HG02642 (cell line): ENCODE measurements around the gene MAFG.

ENCODE experiments used
- ATAC-seq: cut with Tn5 transposase; IDR thresholded peaks from one replicate; pipeline ENCODE4 v1.9.1; 2021; ENCODE audit warnings: mild to moderate bottlenecking; ENCODE audit not compliant: unreplicated experiment, poor library complexity

Gene MAFG

DNA sequence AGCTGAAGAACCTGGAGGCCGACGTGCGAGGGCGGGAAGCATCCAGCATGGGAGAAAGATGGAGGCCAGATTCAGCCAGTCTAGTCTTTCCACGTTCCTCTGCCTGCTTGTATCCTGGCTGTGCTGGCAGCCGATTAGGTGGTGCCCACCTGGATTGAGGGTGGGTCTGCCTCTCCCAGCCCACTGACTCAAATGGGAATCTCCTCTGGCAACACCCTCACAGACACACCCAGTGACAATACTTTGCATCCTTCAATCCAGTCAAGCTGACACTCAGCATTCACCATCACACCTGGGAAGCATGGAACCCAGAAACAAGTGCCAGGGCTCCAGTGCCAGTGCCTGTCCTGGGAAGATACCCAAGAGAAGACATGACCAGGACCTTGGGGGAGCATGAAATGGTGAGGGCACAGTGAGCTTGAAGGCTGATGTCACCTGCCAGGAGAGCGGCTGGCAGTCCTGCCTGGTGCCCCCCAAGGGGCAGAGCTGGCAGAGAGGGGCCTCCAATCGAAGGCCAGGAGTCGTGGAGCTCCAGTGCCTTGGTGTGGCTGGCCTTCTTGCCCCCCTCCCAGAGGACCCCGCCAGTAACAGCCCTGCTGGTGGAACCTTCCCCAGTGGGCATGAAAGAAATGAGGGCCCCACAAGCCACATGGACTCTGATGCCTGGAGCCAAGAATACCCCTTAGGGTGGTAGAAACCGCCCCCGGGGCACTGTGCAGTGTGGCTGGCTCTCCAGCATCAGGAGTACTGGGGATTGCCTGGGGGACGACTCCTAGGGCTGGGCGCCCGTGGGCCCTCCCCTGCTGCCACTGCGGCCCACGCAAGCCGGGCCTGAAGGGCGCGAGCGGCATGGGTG, 26.1 kb downstream of the MAFG start:
- no peak for ATAC-seq

DNA sequence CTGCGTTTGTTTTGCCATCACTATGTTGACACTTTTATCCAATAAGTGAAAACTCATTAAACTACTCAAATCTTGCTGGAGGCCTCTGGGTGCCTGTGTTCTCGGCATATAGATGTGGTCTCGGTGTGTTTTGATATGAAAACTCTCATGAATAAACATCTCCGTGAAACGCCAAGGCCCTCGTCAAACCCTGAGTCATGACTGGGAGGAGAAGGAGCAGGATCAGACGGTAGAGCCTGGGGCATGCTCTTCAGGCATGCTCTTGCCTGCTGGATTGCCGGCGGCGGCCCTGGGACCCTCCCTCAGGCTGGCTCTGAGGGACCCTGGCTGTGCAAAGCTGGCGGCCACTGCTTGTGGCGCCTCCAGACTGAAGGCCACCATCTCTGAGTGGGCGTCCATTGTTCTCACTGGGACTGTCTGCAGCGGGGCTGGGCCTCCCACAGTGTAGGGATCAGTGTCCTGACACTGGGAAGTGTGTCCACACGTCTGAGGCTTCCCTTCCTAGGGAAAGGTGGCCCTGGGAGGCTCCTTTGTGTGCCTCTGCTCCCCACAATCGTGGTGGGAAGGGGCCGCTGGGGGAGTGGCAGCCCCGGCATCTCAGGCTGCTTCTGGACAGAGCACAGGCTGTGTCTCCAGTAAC, 27.2 kb downstream of the MAFG start:
- no peak for ATAC-seq

DNA sequence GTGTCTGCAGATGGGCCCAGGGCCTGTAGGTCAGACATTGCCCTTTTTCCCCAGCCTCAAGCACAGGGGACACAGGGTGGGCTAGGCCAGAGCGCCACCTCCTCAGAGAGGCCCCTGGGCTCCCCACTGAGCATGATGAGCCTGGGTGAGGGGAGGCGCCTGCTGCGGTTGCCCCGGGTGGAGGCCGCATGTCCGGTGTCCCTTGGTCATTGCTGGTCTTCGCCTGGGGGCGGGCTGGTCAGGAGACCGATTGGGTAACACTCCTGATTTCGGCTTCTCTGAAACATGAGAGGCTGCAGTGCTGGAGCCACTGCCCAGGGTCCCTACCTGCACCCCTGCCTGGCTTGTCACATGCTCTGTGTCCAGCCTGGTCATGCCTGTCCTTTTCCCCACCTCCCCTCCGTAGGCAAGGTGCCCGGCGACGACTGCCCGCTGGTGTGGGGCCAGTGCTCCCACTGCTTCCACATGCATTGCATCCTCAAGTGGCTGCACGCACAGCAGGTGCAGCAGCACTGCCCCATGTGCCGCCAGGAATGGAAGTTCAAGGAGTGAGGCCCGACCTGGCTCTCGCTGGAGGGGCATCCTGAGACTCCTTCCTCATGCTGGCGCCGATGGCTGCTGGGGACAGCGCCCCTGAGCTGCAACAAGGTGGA, 27.9 kb downstream of the MAFG start:
- ATAC-seq = no peak

DNA sequence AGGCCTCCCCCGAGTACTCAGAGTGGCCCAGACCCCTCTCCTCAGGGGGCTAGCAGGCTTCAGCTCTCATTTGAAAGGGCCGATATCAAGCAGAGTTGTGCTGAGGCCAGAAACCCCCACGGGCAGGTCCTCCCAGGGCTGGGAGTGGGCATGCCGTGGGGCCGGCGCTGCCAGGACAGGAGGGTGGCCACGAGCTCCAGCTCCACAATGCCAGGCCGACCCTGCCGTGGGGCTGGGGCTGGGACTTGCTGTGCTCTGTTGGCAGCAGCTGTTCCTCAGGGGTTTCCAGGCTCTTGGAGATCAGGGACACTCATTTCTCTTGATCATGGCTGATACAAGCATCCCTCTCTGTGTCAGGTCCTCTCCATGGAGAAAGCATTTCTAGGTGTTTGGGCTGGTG, 28.6 kb downstream of the MAFG start:
- no peak for ATAC-seq

DNA sequence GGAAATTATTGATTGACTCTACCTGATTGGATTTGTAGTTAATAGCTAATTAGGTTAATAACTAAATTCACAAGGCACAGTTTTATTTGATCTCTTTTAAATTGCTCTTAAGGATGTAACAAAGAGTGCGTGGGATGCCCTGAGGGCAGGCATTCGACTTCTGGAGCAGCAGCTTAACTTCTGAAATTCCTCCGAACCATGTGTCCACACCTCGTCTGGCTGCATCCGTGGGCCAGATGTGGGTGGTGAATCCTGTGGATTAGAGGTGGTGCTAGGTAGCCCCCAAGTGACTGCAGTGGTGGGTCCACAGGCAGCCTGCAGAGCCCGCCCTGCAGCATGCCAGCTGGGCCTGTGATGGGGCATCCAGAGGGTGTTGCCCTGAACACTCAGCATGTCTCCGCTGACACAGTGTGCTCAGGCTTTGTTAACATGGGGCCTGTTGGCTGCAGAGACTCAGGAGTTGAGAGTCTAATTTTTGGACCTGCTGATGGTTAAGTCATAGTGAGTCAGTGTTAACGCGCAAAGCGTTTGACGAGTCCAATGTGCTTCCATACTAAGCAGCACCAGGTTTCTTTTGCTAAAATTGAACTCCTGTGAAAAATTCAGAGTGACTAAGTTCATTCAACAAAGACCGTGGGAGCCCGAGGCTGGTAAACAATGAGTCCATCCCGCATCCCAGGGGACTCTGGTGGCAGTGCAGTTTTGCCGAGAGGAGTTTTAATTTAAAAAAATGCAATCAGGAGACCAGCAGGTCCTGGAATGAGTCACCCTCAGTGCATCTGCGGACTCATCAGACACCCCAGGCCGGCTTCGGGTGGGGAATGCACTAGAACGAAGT, 29.3 kb downstream of the MAFG start:
- no peak for ATAC-seq

DNA sequence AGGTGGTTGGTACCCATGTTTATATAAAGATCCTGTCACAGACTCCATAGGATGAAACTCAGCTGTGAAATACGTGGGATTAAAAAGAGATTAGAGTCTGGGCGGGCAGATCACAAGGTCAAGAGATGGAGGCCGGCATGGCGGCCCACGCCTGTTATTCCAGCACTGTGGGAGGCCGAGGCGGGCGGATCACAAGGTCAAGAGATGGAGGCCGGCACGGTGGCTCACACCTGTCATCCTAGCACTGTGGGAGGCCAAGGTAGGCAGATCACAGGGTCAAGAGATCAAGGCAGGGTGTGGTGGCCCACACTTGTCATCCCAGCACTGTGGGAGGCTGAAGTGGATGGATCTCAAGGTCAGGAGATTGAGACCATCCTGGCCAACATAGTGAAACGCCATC, 32.1 kb downstream of the MAFG start:
- no peak for ATAC-seq

DNA sequence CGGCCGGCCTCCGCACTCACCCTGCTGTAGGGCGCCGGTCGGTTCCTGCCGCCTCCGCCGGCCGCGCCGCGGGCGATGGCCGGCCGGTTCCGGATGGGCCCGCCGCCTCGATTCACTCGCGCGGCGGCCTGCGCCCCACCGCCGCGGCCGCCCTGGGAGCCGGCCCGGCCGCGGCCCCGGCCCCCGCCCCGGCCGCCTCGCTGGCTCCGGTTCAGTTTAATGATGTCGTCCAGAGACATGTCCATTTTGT, 36.3 kb downstream of the MAFG start:
- no peak for ATAC-seq

DNA sequence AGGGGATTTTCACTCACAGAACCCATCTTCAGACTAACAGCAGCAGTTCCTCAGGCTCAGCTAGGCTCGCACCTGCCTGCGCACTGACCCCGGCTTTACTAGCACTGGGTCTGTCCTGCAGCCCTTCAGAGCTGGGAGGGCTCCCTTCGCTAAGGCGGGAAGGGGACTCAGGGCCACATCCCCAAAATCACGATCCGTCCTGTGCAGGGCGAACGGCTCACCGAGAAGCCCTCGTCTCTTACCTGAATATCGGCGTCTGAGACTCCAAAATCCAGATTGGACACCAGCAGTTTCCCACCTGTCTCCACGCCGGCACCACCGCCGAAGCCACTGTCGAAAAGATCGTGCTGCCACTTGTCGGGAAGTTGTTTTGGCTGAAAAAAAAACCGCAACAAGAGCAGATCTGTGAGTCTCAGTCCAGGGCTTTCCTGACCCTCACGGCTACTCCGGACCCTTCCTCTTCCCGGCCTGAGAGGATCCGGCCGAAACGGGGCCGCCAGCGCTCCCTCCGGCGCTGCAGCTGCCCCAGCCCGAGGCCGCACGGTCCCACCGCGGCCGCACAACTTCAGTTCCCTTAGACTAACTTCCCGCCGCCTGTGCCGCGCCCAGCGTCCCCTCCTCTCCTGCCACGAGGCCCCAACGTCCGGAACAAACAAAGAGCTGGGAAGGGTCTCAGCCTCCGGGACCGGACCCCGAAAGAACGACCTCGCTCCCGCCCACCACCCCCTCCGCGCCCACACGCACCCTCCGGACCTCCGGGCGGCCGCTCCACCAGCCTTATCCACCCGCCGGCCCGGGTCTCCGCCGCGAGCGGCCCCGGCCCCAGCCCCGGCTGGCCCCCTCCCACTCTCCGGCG, 36.9 kb downstream of the MAFG start:
- peak; percentile 20 for ATAC-seq

DNA sequence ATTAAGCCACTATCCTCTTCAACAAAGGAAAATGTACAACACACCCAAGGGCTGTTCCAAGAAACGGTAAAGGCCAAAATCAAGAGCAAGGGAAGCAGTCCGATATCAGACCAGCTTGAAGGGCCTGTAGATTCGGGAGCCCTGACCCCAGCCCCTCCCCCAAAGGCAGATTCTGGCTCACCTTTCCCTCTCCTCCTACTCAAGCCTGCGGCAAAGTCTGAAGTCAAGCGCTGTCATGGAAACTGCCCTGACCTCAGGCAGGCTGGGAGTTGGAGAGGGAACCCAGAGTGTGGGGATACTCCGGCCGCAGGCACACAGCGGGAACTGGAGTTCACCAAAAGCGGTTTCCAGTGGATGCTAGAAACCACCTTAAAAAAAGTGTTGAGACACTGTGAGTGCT, 37.9 kb downstream of the MAFG start:
- no peak for ATAC-seq

DNA sequence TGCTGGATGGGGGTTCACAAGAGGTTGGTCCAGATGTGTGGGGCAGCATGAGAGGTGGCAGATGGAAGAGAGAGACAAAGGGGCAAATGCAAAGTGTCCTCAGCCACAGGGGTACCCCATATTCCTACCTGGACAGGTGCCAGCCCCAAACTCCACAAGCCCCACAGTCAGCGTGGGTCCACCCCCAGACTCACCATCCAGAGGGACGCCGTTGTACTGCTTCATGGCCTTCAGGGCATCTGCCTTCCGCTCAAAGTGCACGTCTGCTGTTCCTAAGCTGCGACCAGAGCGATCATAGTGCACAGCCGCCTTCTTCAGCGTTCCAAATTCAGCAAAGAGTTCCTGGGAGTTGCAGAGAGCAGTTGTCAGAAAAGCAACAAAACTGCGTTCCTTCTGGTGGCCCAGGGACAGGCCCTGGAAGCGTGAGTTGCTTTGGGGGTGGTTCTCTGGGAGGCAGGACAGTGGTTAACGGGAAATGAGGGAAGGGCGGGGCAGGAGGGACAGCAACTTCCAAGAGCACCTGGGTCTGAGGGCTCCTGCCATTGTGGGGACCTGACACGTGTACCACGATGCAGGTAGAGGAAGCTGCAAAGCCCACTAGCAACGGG, 38.4 kb downstream of the MAFG start:
- ATAC-seq = no peak

DNA sequence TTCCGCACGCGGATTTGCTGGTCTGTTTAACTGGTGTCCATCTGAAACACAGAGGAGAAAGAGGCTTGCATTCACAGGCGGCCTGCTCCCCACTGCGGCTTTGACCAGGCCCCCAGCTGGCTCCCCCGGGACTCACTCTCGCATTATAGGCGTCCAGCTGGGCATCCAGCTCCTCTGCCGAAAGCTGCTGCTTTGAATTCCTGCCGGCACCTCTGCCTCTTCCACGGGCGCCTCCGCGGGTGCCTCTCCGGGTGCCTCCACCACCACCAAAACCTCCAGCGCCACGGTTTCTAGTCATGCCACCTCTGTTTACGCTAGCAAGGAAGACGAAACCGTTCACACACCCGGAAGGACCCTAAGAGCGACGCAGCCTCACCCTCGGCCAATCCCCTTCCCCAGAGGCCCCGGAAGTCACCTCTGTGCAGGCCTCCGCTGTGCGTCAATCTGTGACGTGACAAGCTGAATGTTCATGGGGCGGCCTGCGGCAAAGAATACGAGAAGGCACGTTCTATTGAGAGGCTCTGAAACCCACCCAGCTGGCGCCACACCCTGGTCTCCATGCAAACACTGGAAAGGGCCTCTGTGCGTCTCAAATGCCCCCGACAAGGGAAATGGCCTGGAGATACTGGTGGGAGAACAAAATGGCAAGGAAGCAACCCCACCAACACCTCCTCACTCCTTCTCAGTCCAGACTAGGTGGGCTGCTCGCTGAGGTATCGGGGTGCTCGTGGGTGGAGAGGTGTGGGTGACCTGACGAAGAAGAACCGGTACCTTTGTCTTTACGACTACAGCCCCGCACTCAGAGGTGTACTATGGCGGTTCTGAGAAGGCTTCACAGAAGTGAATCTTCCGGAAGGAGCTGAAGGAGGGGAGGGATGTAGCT, 39.2 kb downstream of the MAFG start:
- no peak for ATAC-seq

DNA sequence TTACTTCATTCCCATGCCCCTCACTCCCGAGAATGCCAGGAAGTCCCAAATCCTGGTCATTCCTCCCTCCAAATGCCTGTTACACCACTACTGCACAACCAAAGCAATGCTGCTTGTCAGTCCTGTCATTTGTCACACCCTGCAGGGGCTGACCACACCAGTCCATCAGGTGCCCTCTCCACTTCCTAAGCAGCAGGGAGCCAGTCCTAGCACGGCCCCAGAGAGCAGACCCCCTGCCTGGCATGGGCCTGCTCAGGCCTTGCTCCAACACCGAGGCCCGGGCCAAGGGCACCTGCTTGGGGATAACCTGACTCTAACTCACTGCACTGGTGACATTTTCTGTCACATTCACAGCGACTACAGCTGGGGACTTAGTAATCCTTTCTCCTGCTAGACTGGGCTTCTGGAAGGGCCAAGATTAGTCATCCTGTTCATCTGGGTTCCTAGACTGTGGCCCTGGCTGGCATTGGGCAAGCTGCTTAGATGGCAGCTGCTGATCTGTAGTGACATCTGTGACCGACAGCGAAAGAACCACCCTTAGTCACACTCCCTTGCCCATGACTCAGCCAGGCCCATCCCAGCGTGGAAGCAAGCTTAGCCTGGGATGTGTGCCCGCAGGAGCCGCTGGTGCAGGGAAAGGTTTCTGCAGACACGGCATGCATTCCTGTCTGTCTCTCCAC, 41.5 kb downstream of the MAFG start:
- ATAC-seq = no peak

DNA sequence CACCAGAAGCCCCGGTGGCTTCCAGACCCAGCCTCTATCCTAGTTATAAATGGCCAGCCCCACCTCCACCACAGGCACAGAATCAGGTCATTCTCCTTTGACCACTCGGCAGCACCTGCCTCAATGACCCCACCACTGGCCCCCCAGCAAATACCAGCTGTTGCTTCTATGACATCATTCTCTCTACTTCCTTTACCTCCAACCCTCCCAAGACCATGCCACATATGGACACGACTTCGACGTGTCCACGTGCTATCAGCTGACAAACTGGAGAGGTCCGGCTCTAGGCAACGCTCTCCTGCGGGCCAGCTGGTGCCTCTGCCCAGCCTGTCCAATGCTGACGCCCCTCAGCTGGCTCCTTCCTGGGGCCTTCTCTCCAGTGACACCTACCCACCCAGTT, 42.1 kb downstream of the MAFG start:
- no peak for ATAC-seq

DNA sequence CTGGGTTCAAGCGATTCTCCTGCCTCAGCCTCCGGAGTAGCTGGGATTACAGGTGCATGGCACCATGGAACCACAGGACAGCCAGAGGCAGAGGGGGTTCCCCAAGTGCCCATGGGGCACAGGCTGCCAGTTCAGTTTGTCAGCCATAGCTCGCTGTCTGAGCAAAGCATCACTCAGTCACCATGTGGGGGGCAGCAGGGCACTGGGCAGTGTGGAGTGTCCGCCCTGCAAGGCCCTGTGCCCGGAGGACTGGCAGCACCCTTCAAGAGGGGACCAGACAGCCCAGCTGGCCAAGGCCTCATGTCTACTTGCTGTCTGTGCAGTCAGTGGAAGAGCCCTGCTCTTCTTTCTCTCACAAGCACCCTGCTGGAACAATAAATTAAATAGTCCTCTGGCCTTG, 42.6 kb downstream of the MAFG start:
- no peak for ATAC-seq

DNA sequence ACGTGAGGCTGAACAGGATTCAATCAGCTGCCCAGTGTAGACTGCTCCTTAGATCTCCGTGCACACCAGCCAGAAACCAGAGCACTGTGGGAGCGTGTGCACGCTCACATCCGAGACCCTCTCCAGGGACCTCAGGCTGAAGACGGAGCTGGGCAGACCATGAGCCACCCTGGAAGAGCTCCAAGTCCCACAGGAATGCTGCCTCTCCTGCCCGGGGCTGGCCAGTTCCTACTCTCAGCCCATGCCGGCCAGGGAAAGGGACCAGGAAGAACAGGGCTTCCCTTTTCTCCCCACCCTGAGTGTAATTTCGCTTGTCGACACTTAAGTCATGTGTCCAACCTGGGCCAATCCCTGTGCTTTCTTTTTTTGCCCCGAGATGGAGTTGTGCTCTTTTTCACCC, 43.0 kb downstream of the MAFG start:
- no peak for ATAC-seq

DNA sequence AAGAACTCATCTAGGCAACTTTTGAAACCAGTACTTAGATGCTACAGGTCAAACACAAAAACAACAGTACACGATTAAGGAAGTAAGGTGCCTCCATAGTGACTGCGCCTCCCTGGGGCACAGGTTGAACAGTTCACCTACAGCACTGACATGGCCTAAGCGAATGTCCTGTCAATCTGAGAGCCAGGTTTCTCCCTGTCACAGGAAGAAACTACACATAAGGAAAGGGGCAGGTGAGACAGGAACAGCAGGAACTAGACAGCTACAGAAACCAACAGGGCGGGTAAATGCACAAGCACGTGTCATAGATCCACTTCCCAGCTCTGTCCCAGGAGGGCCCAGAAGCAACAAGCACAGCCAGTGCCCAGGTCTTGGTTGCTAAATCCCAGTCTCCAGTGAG, 48.4 kb downstream of the MAFG start:
- no peak for ATAC-seq

DNA sequence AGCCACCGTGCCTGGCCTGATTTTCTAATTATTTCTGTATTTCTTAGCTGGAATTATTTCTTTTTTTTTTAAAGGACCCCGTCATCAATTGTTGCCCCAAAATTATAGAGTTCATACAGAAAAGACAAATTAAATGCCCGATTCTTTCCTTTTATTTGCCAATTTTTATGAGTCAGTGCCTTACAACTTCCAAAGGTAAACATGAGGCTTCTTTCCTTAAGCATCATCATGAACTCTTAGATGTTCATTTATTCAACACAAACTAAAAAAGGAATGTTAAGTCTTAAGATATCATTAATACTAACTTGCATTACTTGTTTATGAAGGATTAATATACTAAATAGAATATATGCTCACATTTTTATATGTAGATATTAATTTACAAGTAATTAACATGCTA, 49.2 kb downstream of the MAFG start:
- ATAC-seq = no peak

DNA sequence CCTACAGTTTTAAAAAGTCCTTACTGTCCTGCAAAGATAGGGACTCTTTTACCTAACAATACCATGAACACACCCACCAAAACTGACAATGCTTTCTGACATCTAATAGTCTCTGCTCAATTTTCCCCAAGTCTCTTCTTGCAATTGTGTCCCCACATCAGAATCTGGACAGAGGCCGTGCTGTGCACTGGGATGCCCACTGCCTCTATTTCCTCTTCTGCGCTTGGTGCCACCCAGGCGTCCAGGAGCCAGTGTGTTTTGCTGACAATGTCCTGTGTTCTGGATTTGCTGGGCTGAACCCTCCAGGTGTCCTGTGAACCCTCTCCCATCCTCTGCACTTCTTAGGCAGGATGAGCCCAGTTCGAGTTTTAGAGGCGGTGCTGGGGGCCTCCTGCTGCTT, 50.0 kb downstream of the MAFG start:
- no peak for ATAC-seq
